ENCODE results near the gene CFAP46.

The CFAP46 gene

DNA sequence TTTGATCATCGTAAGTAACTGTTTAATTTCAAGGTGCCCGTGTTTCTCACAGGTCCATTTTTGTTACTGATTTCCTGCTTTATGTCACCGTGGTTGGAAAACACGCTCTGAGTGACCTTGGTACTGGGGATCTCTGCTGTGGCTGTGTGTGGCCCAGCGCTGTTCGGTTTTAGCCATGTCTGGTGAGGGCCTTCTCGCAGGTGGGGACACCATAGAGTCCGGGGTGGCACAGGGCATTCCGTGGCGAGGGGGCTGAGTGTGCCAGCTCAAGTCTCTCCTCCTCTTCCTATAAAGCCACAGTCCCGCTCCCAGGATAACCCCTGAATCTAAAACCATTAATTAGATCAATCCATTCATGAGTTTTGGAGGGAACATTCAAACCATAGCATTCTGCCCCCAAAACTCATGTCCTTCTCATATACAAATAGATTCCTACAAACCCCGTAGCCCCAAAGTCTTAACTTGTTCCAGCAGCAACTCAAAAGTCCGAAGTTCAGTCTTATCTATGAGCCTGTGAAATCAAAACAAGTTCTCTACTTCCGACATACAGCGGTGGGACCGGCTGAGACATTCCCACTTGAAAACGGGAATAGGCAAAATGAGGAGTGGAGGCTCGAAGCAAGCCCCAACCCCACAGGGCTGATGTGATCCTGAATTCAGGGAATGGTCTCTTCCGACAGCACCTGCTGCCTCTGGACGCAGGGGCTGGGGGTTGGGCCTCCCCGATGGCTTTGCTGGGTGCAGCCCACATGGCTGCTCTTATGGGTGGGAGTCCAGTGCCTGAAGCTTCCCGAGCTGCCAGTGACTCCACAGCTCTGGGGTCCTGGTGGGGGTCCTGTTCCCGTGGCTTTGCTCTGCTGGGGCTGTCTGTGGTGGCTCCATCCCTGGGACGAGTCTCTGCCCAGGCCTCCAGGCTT is 101.4 kb downstream of the CFAP46 start:
- Histone ChIP-seq H3K9ac (ENCODE audit: low read length) (no peak overlapping the region), H3K36me3 (ENCODE audit: control insufficient read depth, insufficient read depth, low read length) (no peaks in the 10 kb centered on the region), H3K4me3 (ENCODE audit: low read length) (no peak overlapping the region), H3K4me1 (ENCODE audit: control insufficient read depth, insufficient read depth, low read length) (no peaks in the 10 kb centered on the region), H3K27ac (ENCODE audit: low read depth, low read length) (no peak overlapping the region), H3K27me3 (ENCODE audit: control insufficient read depth, insufficient read depth, low read length) (peaks cover 2% of the 10 kb centered on the region)

DNA sequence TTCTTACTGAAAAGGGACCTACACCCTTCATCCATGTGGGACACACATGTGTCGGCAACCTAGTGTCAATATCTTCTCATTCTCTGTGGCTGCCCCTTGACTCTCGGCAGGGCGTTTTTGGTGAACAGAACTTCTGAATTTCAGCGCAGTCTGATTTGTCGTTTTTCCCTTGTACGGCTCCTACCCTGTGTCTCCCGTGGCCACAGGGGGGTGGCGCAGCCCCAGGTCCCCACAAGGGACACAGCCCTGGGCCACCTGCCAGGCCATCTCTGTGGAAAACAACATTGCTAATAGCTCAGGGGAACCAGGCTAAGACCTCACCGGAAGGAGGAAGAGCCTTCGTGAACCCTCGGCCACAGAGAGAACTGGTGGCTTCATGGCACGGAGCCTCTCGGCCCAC is 103.3 kb downstream of the CFAP46 start:
- no peaks in the 10 kb centered on the region for H3K36me3 ChIP-seq (ENCODE audit: control insufficient read depth, insufficient read depth, low read length)
- H3K27ac ChIP-seq (ENCODE audit: low read depth, low read length): no peak overlapping the region
- H3K4me1 ChIP-seq (ENCODE audit: control insufficient read depth, insufficient read depth, low read length): no peaks in the 10 kb centered on the region
- peaks cover 8% of the 10 kb centered on the region for H3K27me3 ChIP-seq (ENCODE audit: control insufficient read depth, insufficient read depth, low read length)
- no peak overlapping the region for H3K4me3 ChIP-seq (ENCODE audit: low read length)
- no peak overlapping the region for H3K9ac ChIP-seq (ENCODE audit: low read length)

DNA sequence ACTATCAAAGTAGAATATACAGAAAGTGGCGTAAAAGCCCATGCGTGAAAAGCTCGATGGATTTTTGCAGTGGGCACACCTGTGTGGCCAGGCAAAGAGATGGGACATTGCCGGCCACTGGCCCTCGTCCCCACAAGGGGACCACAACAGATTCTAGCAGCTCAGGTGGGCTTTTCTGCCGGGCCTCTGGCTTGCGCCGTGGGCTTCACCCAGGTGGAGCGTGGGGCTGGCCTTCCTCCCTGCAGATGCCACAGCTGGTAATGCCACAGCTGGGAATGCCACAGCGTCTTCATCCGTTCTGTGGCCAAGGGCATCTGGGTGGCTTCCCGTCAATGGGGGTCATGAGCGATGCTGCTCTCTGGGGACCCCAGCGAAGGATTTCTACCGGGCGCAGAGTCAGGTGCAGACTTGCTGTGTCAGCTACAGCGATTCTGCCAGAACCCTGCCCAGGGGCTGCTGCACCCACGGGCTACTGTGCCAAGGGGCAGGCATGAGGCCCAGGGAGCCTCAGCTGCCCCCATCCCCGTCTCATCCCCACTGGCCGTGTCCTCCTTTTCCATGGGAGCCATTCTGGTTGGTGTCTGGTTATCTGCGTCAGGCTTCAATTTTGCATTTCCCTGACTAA is 103.9 kb downstream of the CFAP46 start:
- Histone ChIP-seq H3K36me3 (ENCODE audit: control insufficient read depth, insufficient read depth, low read length) (no peaks in the 10 kb centered on the region), H3K4me1 (ENCODE audit: control insufficient read depth, insufficient read depth, low read length) (no peaks in the 10 kb centered on the region), H3K27ac (ENCODE audit: low read depth, low read length) (no peak overlapping the region), H3K27me3 (ENCODE audit: control insufficient read depth, insufficient read depth, low read length) (peaks cover 8% of the 10 kb centered on the region), H3K4me3 (ENCODE audit: low read length) (no peak overlapping the region), H3K9ac (ENCODE audit: low read length) (no peak overlapping the region)

- Histone ChIP-seq H3K27me3 (ENCODE audit: control insufficient read depth, insufficient read depth, low read length) (peaks cover 8% of the 10 kb centered on the region), H3K4me1 (ENCODE audit: control insufficient read depth, insufficient read depth, low read length) (no peaks in the 10 kb centered on the region), H3K36me3 (ENCODE audit: control insufficient read depth, insufficient read depth, low read length) (no peaks in the 10 kb centered on the region), H3K27ac (ENCODE audit: low read depth, low read length) (no peak overlapping the region), H3K9ac (ENCODE audit: low read length) (no peak overlapping the region), H3K4me3 (ENCODE audit: low read length) (no peak overlapping the region)
Measured at GRCh38 chr10:132837905-132838304, 104.5 kb downstream of the CFAP46 start.

- H3K9ac ChIP-seq (ENCODE audit: low read length): no peak overlapping the region
- no peak overlapping the region for H3K27ac ChIP-seq (ENCODE audit: low read depth, low read length)
- H3K4me1 ChIP-seq (ENCODE audit: control insufficient read depth, insufficient read depth, low read length): no peaks in the 10 kb centered on the region
- H3K36me3 ChIP-seq (ENCODE audit: control insufficient read depth, insufficient read depth, low read length): no peaks in the 10 kb centered on the region
- peaks cover 8% of the 10 kb centered on the region for H3K27me3 ChIP-seq (ENCODE audit: control insufficient read depth, insufficient read depth, low read length)
- no peak overlapping the region for H3K4me3 ChIP-seq (ENCODE audit: low read length)
Measured at GRCh38 chr10:132836832-132837540, 105.4 kb downstream of the CFAP46 start.

DNA sequence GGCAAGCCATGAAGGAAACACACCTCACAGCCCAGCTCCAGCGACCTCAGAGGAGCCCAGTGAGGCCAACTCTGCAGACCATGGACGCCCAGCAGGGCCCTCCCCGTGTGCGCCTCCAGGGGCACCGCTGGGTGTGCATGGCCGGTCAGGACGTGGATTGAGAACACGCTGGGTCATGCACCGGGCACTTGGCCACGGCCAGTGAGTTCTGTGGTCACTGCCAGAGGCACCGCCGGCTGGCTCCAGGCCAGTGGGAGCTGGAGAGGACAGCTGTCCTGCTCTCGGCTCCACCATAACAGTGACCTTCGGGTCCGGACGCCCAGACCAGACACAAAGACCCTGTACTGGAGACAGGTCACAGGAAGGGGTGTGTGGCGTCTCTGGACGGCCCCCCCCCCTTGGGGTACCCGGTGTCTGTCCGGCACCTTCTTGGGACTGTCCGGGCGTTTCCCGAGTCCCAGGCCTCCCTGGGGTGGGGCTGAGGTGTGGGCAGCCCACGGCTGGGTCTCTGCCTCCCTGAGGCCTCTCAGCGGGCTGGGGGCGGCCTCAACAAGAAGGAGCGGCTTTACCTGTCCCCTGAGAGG is 106.0 kb downstream of the CFAP46 start:
- no peaks in the 10 kb centered on the region for H3K36me3 ChIP-seq (ENCODE audit: control insufficient read depth, insufficient read depth, low read length)
- H3K27ac ChIP-seq (ENCODE audit: low read depth, low read length): no peak overlapping the region
- H3K27me3 ChIP-seq (ENCODE audit: control insufficient read depth, insufficient read depth, low read length): peaks cover 8% of the 10 kb centered on the region
- H3K4me3 ChIP-seq (ENCODE audit: low read length): no peak overlapping the region
- no peak overlapping the region for H3K9ac ChIP-seq (ENCODE audit: low read length)
- H3K4me1 ChIP-seq (ENCODE audit: control insufficient read depth, insufficient read depth, low read length): no peaks in the 10 kb centered on the region

DNA sequence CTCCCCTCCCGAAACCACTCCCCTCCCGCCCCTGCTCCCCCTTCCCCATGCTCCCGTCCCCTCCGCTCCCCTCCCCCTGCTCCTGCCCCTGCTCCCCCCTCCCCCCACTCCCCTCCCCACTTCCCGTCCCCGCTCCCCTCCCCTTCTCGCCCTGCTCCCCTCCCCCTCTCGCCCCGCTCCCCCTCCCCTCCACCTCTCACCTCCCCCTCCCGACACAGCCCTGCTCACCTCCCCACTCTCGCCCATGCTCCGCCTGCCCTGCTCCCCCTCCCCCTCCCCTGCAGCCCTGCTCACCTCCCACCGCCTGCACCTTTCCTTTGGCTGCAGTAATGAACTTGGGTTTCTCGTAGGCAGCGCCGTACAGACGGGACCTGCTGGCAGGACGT is 106.5 kb downstream of the CFAP46 start:
- Histone ChIP-seq H3K4me1 (ENCODE audit: control insufficient read depth, insufficient read depth, low read length) (no peaks in the 10 kb centered on the region), H3K9ac (ENCODE audit: low read length) (no peak overlapping the region), H3K27ac (ENCODE audit: low read depth, low read length) (no peak overlapping the region), H3K27me3 (ENCODE audit: control insufficient read depth, insufficient read depth, low read length) (peaks cover 8% of the 10 kb centered on the region), H3K36me3 (ENCODE audit: control insufficient read depth, insufficient read depth, low read length) (no peaks in the 10 kb centered on the region), H3K4me3 (ENCODE audit: low read length) (no peak overlapping the region)

DNA sequence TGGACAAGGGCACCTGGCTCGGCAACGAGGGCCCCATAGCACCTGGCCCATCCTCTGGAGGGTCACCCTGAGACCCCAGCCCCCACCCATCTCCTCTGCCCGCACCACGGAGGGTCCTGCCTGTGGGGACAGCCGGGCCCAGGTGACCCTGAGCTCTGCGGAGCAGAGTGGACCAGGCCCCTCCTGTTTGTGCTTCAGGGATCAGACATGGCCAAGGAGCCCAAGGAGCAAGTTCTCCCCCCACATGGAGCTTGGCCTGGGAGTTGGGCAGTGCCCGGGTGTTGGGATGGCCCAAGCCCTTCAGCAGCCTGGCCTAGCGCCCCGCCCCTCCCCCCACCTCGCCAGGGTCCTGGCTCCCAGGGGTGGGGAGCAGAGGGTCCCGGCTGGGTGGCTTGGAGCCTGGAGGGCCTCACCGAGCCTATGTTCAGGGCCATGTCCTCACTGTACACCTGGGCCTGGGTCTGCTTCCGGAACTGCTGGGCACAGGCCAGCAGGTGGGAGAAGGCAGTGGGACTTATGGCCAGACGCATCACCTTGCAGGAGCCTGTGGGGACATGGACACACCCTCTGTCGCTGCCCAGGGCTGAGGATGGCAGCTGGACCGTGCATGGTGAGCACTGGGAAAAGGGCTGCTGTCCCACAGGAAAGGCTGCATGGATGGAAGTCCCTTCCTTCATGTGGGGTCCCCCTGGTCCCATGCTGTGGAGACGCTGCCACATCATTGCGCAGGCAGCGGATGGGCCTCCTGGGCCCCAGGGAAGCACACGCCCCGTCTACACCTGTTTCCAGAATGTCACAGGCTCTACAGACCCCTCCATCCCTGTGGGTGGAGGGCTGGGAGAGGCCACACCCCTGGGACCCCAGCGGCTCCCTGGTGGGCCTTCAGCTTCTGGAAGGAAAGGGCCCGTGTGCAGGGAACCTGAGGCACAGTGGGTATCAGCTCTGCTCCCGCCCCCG is 107.2 kb downstream of the CFAP46 start:
- H3K27me3 ChIP-seq (ENCODE audit: control insufficient read depth, insufficient read depth, low read length): peaks cover 8% of the 10 kb centered on the region
- no peaks in the 10 kb centered on the region for H3K4me1 ChIP-seq (ENCODE audit: control insufficient read depth, insufficient read depth, low read length)
- no peak overlapping the region for H3K9ac ChIP-seq (ENCODE audit: low read length)
- H3K36me3 ChIP-seq (ENCODE audit: control insufficient read depth, insufficient read depth, low read length): no peaks in the 10 kb centered on the region
- no peak overlapping the region for H3K4me3 ChIP-seq (ENCODE audit: low read length)
- no peak overlapping the region for H3K27ac ChIP-seq (ENCODE audit: low read depth, low read length)

- Histone ChIP-seq H3K36me3 (ENCODE audit: control insufficient read depth, insufficient read depth, low read length) (no peaks in the 10 kb centered on the region), H3K4me1 (ENCODE audit: control insufficient read depth, insufficient read depth, low read length) (no peaks in the 10 kb centered on the region), H3K9ac (ENCODE audit: low read length) (no peak overlapping the region), H3K4me3 (ENCODE audit: low read length) (no peak overlapping the region), H3K27me3 (ENCODE audit: control insufficient read depth, insufficient read depth, low read length) (peaks cover 8% of the 10 kb centered on the region), H3K27ac (ENCODE audit: low read depth, low read length) (no peak overlapping the region)
Measured at GRCh38 chr10:132834311-132834761, 108.0 kb downstream of the CFAP46 start.

- no peaks in the 10 kb centered on the region for H3K4me1 ChIP-seq (ENCODE audit: control insufficient read depth, insufficient read depth, low read length)
- peaks cover 10% of the 10 kb centered on the region for H3K27me3 ChIP-seq (ENCODE audit: control insufficient read depth, insufficient read depth, low read length)
- H3K27ac ChIP-seq (ENCODE audit: low read depth, low read length): no peak overlapping the region
- H3K36me3 ChIP-seq (ENCODE audit: control insufficient read depth, insufficient read depth, low read length): no peaks in the 10 kb centered on the region
- H3K4me3 ChIP-seq (ENCODE audit: low read length): no peak overlapping the region
- no peak overlapping the region for H3K9ac ChIP-seq (ENCODE audit: low read length)
Measured at GRCh38 chr10:132833421-132834111, 108.8 kb downstream of the CFAP46 start.
